GM19438 (cell line): ENCODE data around the gene P2RY6.
A peak's percentile ranks its signal among the peaks of the same experiment; 100 is the strongest.
"Not testable (repeated sequence)": the region's sequence is repeated elsewhere in the genome, so short reads cannot be mapped to it uniquely, and the experiment has no call there.

Experiments used
- ATAC-seq: cut with Tn5 transposase; IDR thresholded peaks from one replicate; pipeline ENCODE4 v1.9.1; 2021; ENCODE audit warnings: low read depth; ENCODE audit not compliant: unreplicated experiment

The P2RY6 gene

GRCh38 chr11:73274191-73274590 is 2.1 kb downstream of the P2RY6 start:
- ATAC-seq: not testable (repeated sequence)

- no peak for ATAC-seq
Observed at GRCh38 chr11:73274722-73275380, 2.7 kb downstream of the P2RY6 start.

DNA sequence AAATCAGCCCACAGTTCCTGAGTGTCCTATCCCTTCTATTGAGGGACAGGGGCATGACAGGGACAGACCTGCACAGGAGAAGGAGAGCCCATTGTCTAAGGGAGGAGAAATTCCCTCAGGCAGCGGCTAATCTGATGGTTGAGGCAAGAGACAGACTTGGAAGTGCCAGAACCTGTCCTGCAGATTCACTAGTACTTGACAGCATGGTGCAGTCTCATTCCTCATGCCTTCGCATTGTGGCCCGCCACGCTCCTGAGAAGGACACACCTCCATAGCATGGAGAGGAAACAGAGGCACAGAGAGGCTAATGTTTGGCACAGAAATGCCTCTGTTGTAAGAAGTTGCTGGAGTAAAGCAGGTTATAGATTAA is 3.2 kb downstream of the P2RY6 start:
- ATAC-seq: no peak

DNA sequence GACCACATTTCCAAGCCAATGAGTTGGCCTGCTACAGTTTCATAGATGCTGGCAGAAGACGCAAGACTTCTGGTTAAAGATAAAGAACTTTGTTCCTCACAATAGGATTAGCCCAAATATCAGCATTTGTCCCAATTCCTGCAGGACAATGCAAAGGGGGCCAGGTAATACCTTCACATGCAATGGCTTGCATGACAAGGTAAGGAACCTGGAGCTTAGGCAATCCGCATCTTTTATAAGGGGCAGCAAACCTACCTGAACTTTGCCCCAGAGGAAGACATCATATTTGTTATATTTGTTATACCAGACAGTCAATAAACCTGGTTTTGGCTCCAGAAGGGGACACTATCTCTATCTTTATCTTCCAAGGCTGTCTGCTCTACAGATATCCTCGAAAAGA is 5.3 kb downstream of the P2RY6 start:
- no peak for ATAC-seq

DNA sequence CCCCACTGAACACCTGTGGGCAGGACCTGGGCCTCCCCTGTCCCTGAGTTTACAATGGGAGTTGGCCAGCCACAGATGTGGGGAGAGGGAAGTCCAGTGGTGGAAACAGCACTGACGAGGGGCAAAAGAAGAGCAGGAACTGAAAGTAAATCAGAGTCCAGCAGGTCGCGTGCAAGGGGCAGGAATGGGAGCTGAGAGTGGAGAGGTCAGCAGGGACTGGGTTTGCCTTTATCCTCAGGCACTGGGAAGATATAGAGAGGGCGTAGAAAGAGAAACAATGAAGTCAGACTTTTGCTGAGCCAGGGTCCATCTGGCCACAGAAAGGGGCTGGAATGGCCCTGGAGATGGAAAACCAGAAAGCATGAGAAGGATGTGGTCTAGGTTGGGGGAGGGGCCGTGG is 8.5 kb downstream of the P2RY6 start:
- no peak for ATAC-seq

- ATAC-seq: no peak
Observed at GRCh38 chr11:73281201-73281741, 9.1 kb downstream of the P2RY6 start.

DNA sequence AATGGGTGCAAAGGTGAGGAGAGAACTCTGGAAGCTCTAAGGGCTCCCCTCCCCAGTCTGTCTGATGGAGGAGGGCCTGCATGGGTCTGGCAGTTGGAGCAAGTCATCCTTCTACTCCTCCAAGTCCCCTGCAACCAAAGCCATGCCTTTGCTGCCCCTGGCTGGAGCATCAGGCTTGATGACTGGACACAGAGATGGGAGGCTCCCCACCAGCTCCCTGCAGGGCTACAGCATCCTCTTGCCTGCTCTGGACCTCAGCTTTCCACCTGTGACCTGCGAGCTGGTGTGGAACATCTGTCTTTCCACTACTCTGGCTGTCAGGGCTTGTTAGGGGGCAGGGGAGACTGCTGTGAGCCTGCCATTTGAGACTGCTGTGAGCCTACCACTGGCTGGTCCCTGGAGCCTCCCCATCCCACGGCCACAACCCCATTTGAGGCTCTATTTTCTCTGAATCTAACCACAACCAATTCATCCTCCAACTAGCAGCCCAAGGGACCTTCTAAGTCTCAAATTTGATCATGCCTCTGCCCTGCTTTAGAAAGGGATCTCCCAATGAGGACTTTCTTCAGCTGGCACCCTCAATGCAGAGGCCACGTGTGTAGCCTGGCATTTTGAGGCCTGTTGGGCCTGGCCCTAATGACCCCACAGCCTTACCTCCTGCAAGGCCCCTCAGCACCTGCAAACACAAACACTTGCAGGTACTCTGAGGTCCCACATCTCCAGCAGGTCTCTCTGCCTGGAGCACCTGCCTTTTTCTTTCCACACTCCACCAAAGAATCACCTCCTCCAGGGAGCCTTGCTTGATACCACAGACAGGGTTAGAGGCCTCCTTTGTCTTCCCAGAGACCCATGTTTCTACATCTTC is 9.9 kb downstream of the P2RY6 start:
- no peak for ATAC-seq

DNA sequence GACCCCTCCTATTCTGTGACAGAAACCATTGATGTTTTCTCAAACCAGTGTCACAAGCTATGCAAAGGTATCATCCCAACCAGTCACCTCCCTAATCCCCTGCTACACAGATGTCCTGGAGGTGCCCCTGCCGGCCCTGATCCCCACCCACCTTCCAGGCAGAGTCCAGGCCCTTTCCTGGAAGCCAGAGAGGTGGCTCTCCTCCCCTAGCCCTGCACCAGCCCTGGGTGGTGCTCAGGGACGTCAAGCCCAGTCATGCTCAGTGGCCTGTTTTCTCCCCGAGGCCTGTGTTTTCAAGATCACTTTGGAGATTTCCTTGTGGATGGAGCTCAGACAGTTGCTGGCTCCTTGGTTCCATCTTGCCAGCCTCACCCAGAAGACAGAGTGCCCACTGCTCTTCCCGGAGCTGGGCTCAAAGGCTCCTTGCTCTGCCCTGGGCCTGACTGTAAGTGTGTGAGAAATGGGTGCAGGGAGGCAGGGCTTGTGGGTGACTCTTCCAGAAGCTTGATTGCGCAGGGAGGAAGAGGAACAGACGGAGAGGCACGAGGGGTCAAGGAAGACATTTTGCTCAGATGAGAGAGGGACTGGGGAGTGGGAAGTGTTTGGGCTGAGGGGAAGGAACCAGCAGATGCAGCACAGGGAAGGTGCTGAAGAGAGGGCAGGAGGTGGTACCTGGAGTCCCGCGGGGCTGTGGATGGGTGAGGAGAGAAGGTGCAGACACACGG is 11.3 kb downstream of the P2RY6 start:
- ATAC-seq: no peak

GRCh38 chr11:73284106-73284505 is 12.0 kb downstream of the P2RY6 start:
- ATAC-seq: no peak

DNA sequence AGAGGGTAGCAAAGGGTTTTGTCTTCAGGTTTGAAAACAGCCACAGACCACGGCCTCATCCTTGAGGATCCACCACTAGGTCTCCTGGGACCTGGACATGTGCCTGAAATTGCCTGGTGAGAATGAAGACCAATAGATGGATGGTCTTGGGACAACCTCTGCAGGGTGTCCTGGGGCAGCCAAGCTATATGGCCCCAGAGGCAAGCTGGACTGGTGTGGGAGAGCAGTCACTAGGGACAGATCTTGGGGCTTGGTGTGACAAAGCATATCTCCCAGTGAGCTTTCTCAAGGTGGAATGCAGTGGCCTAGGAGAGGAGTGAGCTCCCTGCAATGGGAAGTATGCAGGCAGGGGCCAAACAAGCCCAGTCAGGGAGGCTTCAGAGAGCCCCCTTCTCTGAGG is 13.6 kb downstream of the P2RY6 start:
- no peak for ATAC-seq

DNA sequence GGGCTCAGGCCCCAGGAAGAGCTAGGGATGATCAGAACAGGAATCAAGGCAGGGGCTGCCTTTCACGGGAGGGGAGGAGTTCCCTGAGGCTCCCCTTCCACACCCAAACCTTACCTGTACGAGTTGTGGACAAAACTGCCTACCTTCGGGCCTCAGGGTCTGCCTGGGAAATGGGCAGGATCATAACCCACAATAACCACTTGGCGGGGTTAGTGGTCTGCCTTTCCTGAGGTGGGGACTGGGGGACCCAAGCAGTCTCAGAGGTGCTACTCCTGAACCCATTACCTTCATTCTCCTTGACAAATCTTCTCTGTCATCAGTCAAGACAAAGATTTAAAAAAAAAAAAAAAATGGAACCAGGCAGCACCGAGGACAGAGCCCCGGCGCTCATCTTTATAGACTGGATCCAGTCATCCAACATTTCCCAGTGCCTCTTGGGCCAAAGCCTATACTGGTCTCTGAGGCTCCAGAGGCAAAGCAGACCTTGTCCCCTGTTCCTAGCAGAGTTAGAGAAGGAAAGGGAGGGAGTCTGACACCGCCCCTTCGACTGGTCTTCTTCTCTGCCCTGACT is 14.2 kb downstream of the P2RY6 start:
- ATAC-seq: no peak

DNA sequence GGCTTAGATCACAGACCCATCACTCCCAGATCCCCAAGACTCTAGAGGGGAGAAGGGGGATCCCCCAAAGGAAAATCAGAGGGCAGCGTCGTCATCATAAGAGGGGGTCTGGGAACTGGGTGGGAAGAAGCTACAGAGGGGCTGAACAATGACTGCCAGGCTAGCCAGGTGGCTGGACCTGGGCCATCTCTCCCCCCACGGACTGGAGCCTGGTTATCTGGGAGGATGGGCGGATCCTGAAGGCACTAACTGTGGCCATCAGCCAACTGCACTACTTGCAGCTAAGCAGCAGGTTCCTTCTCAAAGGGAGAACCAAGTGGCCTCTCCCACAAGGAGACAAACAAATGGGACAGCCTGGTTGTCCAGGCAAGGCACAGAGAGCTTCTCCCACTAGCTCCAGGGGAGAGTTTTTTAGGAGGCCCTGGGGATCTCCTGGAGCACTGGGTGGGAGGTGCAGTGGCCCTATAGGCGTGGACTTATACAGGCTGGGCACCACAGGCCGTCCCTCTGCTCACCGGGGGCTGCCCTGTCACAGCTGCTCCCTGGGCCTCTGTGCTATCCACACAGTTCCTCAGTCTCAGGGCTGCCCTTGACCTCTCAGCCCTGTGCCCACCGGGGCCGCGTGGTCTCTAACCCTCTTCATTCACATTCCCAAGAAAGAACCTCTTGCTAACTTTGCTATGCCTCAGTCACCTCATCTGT is 15.4 kb downstream of the P2RY6 start:
- ATAC-seq: no peak

DNA sequence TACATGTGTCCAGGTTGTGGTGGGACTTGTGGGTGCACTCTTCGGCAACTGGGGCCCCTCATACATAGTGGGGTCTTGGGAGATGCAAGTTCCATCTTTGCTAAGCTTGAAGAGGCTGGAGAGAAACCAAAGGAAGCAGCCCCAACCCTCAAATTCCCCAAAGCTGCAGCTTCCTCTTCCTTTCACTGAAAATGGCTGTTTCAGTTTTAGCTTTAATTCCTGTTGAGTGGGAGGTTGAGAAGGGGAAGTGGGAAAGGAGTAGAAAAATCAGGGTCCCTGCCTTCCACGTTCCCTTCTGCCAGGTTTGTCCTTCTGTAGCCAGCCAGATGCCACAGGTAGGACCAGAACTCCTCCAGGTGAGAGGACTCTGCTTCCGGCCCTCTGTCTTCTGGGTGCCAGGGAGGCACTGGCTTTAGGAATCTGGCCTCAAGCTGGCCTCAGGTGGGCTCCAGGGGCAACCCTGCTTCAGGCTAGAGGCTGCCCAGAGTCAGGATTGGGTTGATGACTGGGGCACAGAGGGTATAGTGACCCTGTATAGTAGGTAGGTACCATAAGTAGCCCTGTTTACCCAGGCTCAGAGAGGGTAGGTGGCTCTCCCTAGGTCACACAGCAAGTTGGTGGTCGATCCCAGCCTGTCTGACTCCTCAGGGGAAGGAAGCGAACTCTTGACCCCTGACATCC is 16.2 kb downstream of the P2RY6 start:
- no peak for ATAC-seq

DNA sequence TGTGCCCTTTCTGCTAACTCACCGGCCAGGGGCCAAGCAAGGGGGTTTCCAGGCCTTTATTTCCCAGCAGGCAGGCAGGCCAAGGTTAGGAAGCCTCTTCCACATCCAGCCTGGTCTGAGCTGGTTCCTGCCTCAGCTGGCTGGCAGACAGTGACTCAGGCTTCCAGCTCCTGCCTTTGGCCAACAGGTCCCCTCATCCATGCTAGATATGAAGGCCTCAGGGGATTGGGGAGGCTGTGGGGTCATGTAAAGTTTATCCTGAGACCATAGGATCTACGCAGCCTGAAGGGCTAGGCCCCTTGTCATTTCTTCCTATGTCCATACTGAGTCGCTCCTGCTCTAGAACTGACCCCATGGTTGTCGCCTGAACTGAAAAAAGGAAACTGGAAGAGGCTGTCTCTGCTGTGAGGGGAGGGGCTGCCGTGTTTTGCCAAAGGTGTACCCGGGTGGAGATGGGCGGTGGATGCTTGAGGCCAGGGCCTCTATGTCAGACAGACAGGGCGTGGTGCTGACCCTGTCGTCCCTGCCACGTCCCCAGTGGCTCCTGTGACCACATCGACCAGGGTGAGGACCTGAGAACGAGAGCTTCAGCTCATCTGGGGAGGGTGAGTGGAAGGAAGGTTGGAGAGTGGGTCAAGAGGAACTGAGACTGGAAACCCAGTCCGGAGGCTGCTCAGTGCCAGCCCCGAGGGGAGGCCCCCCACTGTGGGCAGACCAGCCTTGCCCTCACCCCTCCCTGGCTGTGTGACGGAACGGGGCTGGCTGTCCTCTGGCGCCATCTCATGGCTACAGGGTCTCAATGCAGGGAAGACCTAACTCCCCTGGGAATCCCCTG is 17.0 kb downstream of the P2RY6 start:
- peak; percentile 59 for ATAC-seq

GRCh38 chr11:73290536-73290935 is 18.4 kb downstream of the P2RY6 start:
- ATAC-seq: no peak

DNA sequence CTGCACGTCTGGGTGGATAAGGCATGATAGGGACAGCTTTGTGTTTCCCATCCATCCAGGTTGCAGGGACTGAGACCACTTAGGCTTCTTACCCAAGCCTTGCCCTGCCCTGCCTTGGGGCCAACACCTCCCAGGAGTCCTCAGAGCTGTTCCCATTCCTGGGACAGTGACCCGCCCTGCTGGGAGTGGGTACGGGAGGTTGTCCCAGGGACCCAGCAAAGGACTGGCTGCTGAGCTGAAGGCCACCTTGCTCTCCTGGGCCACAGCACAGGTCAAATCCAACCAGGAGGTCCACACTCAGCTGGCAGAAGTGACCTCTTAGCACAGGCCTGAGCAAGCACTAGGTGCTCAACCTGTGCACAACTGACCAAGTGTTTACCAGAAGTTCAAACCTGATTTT is 19.1 kb downstream of the P2RY6 start:
- no peak for ATAC-seq

GRCh38 chr11:73291781-73292524 is 19.8 kb downstream of the P2RY6 start:
- no peak for ATAC-seq

GRCh38 chr11:73292525-73292894 is 20.4 kb downstream of the P2RY6 start:
- no peak for ATAC-seq
